ENCODE measurements around the gene TNFRSF6B.
"Not testable (repeated sequence)": the region's sequence is repeated elsewhere in the genome, so short reads cannot be mapped to it uniquely, and the experiment has no call there.

Gene TNFRSF6B

DNA sequence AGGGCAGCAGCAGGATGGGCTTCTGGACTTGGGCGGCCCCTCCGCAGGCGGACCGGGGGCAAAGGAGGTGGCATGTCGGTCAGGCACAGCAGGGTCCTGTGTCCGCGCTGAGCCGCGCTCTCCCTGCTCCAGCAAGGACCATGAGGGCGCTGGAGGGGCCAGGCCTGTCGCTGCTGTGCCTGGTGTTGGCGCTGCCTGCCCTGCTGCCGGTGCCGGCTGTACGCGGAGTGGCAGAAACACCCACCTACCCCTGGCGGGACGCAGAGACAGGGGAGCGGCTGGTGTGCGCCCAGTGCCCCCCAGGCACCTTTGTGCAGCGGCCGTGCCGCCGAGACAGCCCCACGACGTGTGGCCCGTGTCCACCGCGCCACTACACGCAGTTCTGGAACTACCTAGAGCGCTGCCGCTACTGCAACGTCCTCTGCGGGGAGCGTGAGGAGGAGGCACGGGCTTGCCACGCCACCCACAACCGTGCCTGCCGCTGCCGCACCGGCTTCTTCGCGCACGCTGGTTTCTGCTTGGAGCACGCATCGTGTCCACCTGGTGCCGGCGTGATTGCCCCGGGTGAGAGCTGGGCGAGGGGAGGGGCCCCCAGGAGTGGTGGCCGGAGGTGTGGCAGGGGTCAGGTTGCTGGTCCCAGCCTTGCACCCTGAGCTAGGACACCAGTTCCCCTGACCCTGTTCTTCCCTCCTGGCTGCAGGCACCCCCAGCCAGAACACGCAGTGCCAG is at the start of gene TNFRSF6B:
TSS of gene TNFRSF6B (plus strand) at position 25 of the 729 bp plus-strand sequence. CDS start at position 141, 116 bp downstream.
- Histone ChIP-seq H3K27ac (ENCODE audit: low read depth, low read length) (no peak within 1 kb of the TSS), H3K9me3 (ENCODE audit: control insufficient read depth, insufficient read depth, low read depth, low read length) (no peaks in the 10 kb centered on the region), H3K4me3 (ENCODE audit: low read depth, low read length) (peak within 1 kb of the TSS; percentile 66), H3K9ac (ENCODE audit: low read length) (peak within 1 kb of the TSS; percentile 56), H3K36me3 (ENCODE audit: control insufficient read depth, insufficient read depth, low read length) (peaks cover 4% of the 10 kb centered on the region), H3K27me3 (ENCODE audit: control insufficient read depth, insufficient read depth, low read length) (no peaks in the 10 kb centered on the region), H3K4me1 (ENCODE audit: control insufficient read depth, insufficient read depth, low read length) (peaks cover 32% of the 10 kb centered on the region)

DNA sequence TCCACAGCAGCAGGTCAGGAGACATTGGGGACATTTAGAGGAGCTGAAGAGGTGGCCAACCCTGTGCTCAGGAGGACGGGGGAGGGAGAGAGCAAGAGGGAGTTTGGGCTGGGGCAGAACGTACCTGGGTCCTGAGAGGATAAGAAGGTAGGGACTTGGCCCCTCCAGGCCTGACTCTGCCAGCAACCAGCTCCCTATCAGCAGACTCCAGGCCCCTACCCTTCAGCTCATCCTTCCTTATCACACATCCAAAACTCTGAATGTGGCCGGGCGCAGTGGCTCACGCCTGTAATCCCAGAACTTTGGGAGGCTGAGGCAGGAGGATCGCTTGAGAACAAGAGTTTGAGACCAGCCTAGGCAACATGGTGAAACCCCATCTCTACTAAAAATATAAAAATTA is 48.3 kb upstream of the TNFRSF6B start:
- Histone ChIP-seq H3K9me3 (ENCODE audit: control insufficient read depth, insufficient read depth, low read depth, low read length) (no peaks in the 10 kb centered on the region), H3K4me3 (ENCODE audit: low read depth, low read length) (no peak overlapping the region), H3K36me3 (ENCODE audit: control insufficient read depth, insufficient read depth, low read length) (no peaks in the 10 kb centered on the region), H3K27me3 (ENCODE audit: control insufficient read depth, insufficient read depth, low read length) (peaks cover 30% of the 10 kb centered on the region; the same call in 1 of the 2 replicates), H3K27ac (ENCODE audit: low read depth, low read length) (no peak overlapping the region), H3K4me1 (ENCODE audit: control insufficient read depth, insufficient read depth, low read length) (no peaks in the 10 kb centered on the region), H3K9ac (ENCODE audit: low read length) (no peak overlapping the region)

DNA sequence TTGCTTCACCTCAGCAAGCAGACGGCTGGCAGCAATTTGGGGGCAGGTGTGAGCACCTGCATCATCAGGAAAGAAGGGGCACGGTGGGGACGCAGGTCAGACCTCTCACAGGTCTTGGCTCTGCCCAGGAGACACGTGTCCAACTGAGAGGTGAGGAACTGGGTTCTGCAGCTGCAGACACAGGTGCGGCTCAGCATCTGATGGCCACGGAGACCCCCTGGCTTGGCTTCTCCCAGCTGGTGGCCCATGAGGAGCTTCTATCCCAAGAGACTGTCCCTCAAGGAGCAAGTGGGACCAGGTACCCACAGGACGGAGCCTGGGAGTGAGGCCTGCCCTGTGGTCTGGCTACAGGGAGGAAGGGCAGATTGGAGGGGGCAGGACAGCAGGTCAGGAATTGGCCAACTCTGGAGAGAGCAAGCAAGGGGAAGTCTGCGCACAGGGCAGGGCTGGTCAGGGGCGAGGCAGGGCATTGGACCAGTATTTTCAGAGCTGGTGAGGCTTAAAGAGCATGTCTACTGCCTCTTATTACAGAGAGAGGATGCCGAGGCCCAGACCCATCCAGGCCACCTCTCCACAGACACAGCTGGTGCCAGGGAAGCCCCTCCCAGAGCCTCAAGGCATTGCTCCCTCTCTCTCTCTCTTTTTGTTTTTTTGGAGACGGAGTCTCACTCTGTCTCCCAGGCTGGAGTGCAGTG is 47.4 kb upstream of the TNFRSF6B start:
- Histone ChIP-seq H3K27me3 (ENCODE audit: control insufficient read depth, insufficient read depth, low read length) (peaks cover 23% of the 10 kb centered on the region; the same call in 1 of the 2 replicates), H3K9me3 (ENCODE audit: control insufficient read depth, insufficient read depth, low read depth, low read length) (no peaks in the 10 kb centered on the region), H3K4me3 (ENCODE audit: low read depth, low read length) (no peak overlapping the region), H3K27ac (ENCODE audit: low read depth, low read length) (no peak overlapping the region), H3K9ac (ENCODE audit: low read length) (no peak overlapping the region), H3K36me3 (ENCODE audit: control insufficient read depth, insufficient read depth, low read length) (no peaks in the 10 kb centered on the region), H3K4me1 (ENCODE audit: control insufficient read depth, insufficient read depth, low read length) (peaks cover 1% of the 10 kb centered on the region)

- H3K36me3 ChIP-seq (ENCODE audit: control insufficient read depth, insufficient read depth, low read length); H3K9ac ChIP-seq (ENCODE audit: low read length); H3K4me1 ChIP-seq (ENCODE audit: control insufficient read depth, insufficient read depth, low read length); H3K9me3 ChIP-seq (ENCODE audit: control insufficient read depth, insufficient read depth, low read depth, low read length); H3K27ac ChIP-seq (ENCODE audit: low read depth, low read length); H3K4me3 ChIP-seq (ENCODE audit: low read depth, low read length): not testable (repeated sequence)
- H3K27me3 ChIP-seq (ENCODE audit: control insufficient read depth, insufficient read depth, low read length): peaks cover 18% of the 10 kb centered on the region; the same call in 1 of the 2 replicates
Observed at GRCh38 chr20:63650486-63650885, 46.0 kb upstream of the TNFRSF6B start.

DNA sequence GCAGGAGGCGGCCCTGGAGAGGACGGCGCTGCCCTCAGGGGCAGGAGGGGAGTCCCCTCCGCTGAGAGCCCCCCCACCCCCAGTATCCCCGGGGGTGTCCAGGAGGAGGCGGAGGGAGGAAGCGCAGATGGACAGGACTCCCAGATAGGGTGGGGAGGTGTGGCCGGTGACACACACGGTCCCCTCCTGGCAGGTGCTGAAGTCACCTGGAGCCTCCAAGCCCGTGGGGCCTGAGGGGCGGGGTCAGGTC is 44.6 kb upstream of the TNFRSF6B start:
- Histone ChIP-seq H3K4me1 (ENCODE audit: control insufficient read depth, insufficient read depth, low read length) (peaks cover 9% of the 10 kb centered on the region), H3K36me3 (ENCODE audit: control insufficient read depth, insufficient read depth, low read length) (no peaks in the 10 kb centered on the region), H3K27me3 (ENCODE audit: control insufficient read depth, insufficient read depth, low read length) (peaks cover 18% of the 10 kb centered on the region; the same call in 1 of the 2 replicates), H3K4me3 (ENCODE audit: low read depth, low read length) (peak overlapping the region; percentile 64), H3K27ac (ENCODE audit: low read depth, low read length) (no peak overlapping the region), H3K9me3 (ENCODE audit: control insufficient read depth, insufficient read depth, low read depth, low read length) (no peaks in the 10 kb centered on the region), H3K9ac (ENCODE audit: low read length) (no peak overlapping the region)

GRCh38 chr20:63652192-63652980 is 44.1 kb upstream of the TNFRSF6B start:
- Histone ChIP-seq H3K4me1 (ENCODE audit: control insufficient read depth, insufficient read depth, low read length) (peaks cover 11% of the 10 kb centered on the region), H3K4me3 (ENCODE audit: low read depth, low read length) (peak overlapping the region; percentile 64), H3K36me3 (ENCODE audit: control insufficient read depth, insufficient read depth, low read length) (no peaks in the 10 kb centered on the region), H3K27me3 (ENCODE audit: control insufficient read depth, insufficient read depth, low read length) (peaks cover 18% of the 10 kb centered on the region; the same call in 1 of the 2 replicates), H3K9me3 (ENCODE audit: control insufficient read depth, insufficient read depth, low read depth, low read length) (no peaks in the 10 kb centered on the region), H3K9ac (ENCODE audit: low read length) (no peak overlapping the region), H3K27ac (ENCODE audit: low read depth, low read length) (no peak overlapping the region)

DNA sequence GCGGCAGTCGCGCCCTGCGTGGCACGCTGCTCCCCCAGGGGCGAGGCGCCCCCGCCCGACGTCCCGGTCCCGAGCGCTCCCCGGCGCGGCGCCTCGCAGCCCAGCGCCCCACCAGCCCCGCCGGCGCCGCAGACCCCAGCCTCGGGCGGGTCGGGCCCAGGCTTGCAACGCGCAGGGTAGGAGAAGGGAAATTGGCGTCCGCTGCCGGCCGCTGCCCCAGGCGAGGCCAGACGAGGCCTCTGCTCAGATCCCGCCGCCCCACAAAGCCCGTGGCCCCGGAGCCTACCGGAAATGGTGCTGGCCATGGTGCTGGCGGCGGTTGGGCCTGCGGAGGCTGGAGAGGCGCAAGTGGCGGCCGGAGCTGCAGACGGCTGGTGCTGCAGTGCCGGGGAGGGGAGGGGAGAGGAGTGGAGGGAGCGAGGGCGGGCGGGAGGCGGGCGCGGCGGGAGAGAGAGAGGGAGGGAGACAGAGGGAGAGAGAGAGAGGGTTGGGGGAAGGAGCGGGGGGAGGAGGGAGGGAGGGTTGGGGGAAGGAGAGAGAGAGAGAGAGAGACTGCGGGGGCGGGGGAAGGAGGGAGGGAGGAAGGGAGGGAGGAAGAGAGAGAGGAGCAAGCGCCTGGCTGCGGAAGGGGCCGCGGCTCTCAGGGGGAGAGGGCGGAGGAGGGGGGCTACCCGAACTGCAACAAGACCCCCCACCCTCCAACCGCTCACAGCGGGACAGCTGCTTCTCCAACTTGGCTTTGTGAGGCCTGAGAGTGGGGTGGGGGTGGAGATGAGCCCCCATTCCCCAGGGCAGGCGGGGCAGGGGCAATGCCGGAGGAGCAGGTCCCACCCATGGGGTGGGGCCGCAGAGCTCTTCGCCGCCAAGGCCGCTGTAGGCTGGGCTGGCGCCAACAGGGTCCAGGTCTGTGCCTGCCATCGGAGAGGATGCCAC is 43.1 kb upstream of the TNFRSF6B start, which contains the start of gene STMN3:
TSS of gene STMN3 (minus strand) at position 384 of the 933 bp plus-strand sequence. CDS start at position 305, 79 bp downstream.
- H3K9me3 ChIP-seq (ENCODE audit: control insufficient read depth, insufficient read depth, low read depth, low read length): no peaks in the 10 kb centered on the region
- peak within 1 kb of the TSS; percentile 86 for H3K4me3 ChIP-seq (ENCODE audit: low read depth, low read length)
- peaks cover 18% of the 10 kb centered on the region; the same call in 1 of the 2 replicates for H3K27me3 ChIP-seq (ENCODE audit: control insufficient read depth, insufficient read depth, low read length)
- H3K27ac ChIP-seq (ENCODE audit: low read depth, low read length): 0 out of 2 replicates have a peak within 1 kb of the TSS, but pooled peaks have one; percentile 48
- H3K4me1 ChIP-seq (ENCODE audit: control insufficient read depth, insufficient read depth, low read length): peaks cover 12% of the 10 kb centered on the region
- peak within 1 kb of the TSS; percentile 60 for H3K9ac ChIP-seq (ENCODE audit: low read length)
- H3K36me3 ChIP-seq (ENCODE audit: control insufficient read depth, insufficient read depth, low read length): no peaks in the 10 kb centered on the region

GRCh38 chr20:63653974-63654668 is 42.3 kb upstream of the TNFRSF6B start:
- Histone ChIP-seq H3K36me3 (ENCODE audit: control insufficient read depth, insufficient read depth, low read length) (no peaks in the 10 kb centered on the region), H3K9ac (ENCODE audit: low read length) (peak overlapping the region; percentile 60), H3K4me1 (ENCODE audit: control insufficient read depth, insufficient read depth, low read length) (peaks cover 14% of the 10 kb centered on the region), H3K27ac (ENCODE audit: low read depth, low read length) (0 out of 2 replicates have a peak overlapping the region, but pooled peaks have one; percentile 48), H3K27me3 (ENCODE audit: control insufficient read depth, insufficient read depth, low read length) (peaks cover 18% of the 10 kb centered on the region; the same call in 1 of the 2 replicates), H3K9me3 (ENCODE audit: control insufficient read depth, insufficient read depth, low read depth, low read length) (no peaks in the 10 kb centered on the region), H3K4me3 (ENCODE audit: low read depth, low read length) (peak overlapping the region; percentile 86)

DNA sequence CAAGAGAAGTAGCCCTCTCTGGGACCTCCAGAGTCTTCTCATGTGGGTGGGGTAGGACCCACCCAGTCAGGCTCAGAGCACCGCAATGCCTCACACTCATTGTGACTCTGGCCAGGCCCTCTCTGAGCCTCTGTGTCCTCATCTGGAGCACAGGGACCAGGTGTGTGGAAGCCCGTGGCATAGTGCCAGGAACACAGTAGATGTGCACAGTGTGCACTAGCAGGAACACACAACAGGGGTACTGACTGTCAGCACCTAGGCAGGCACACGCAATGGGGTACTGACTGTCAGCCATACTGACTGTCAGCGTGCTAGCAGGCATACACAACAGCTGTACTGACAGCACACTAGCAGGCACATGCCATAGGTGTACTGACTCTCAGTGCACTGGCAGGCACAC is 41.2 kb upstream of the TNFRSF6B start:
- Histone ChIP-seq H3K27ac (ENCODE audit: low read depth, low read length) (no peak overlapping the region), H3K9me3 (ENCODE audit: control insufficient read depth, insufficient read depth, low read depth, low read length) (no peaks in the 10 kb centered on the region), H3K4me1 (ENCODE audit: control insufficient read depth, insufficient read depth, low read length) (peaks cover 17% of the 10 kb centered on the region), H3K36me3 (ENCODE audit: control insufficient read depth, insufficient read depth, low read length) (no peaks in the 10 kb centered on the region), H3K4me3 (ENCODE audit: low read depth, low read length) (no peak overlapping the region), H3K27me3 (ENCODE audit: control insufficient read depth, insufficient read depth, low read length) (peaks cover 18% of the 10 kb centered on the region; the same call in 1 of the 2 replicates), H3K9ac (ENCODE audit: low read length) (no peak overlapping the region)

- Histone ChIP-seq H3K4me3 (ENCODE audit: low read depth, low read length) (no peak overlapping the region), H3K27ac (ENCODE audit: low read depth, low read length) (no peak overlapping the region), H3K9me3 (ENCODE audit: control insufficient read depth, insufficient read depth, low read depth, low read length) (no peaks in the 10 kb centered on the region), H3K36me3 (ENCODE audit: control insufficient read depth, insufficient read depth, low read length) (peaks cover 11% of the 10 kb centered on the region), H3K27me3 (ENCODE audit: control insufficient read depth, insufficient read depth, low read length) (peaks cover 12% of the 10 kb centered on the region; the same call in 1 of the 2 replicates), H3K4me1 (ENCODE audit: control insufficient read depth, insufficient read depth, low read length) (peaks cover 17% of the 10 kb centered on the region), H3K9ac (ENCODE audit: low read length) (no peak overlapping the region)
Observed at GRCh38 chr20:63656451-63656850, 40.0 kb upstream of the TNFRSF6B start.

All from HUES6 (cell line).